SU-DHL-6 (cell line): ENCODE measurements around the gene PDLIM7.

ENCODE experiments used
- CTCF ChIP-seq: fragments of 200-600 bp; sonication (generic); IDR thresholded peaks from one replicate; pipeline ENCODE4 v1.5.1; 2017; ENCODE audit warnings: antibody characterized with exemption, mild to moderate bottlenecking, low read length, moderate library complexity; ENCODE audit not compliant: insufficient read depth, poor library complexity, severe bottlenecking
- EZH2phosphoT487 ChIP-seq: fragments of 200-600 bp; sonication (generic), shearing (Covaris generic); conservative IDR thresholded peaks from 2 replicates; pipeline ENCODE4 v1.6.1; 2018; ENCODE audit warnings: mild to moderate bottlenecking, antibody characterized with exemption, low read length, moderate library complexity, mixed read lengths

- TF ChIP-seq CTCF = no peak
- no peak for TF ChIP-seq EZH2phosphoT487
These were observed 1.2 kb downstream of the PDLIM7 start for GRCh38 chr5:177496070-177496726.
